Measurements from ENCODE around the gene FAM131A. TPM values are rescaled to one million over a fixed set of nuclear protein-coding genes. Genes with fewer than 3 reads are reported as not detected.
"Not testable (repeated sequence)": the region's sequence is repeated elsewhere in the genome, so short reads cannot be mapped to it uniquely, and the experiment has no call there.

The FAM131A gene
- total RNA-seq, 5 donors from 2014 or later (not counting 1 experiment from before 2014, with no cell fraction given), result 8.3 to 13.8 (median 11.9) TPM

DNA sequence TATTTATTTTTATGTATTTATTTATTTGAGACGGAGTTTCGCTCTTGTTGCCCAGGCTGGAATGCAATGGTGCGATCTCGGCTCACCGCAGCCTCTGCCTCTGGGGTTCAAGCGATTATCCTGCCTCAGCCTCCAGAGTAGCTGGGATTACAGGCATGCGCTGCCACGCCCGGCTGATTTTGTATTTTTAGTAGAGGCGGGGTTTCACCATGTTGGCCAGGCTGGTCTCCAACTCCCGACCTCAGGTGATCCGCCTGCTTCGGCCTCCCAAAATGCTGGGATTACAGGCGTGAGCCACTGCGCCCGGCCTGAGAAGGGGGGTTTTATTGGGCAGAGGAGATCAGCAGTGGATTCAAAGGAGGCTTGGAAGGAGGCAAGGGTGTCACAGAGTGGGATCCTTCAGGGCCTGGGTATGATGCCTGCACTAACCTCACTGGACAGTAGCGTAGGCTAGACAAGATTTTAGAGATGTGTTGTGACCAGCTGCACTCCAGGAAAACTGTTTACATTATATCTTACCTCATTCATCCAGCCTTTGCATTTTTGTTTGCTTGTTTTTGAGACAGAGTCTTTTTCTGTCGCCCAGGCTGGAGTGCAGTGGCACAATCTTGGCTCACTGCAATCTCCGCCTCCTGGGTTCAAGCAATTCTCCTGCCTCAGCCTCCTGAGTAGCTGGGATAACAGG lies 2.2 kb downstream of the FAM131A start:
- H3K27ac Mint-ChIP-seq; H3K9me3 ChIP-seq; H3K27me3 ChIP-seq (replicated peaks in 1 of 2; ENCODE audit: control insufficient read depth in 2 of 2, extremely low read depth in 1 of 2, insufficient read depth in 2 of 2, low read length in 1 of 2); H3K36me3 ChIP-seq (ENCODE audit: control insufficient read depth in 2 of 2, extremely low read depth in 1 of 2, insufficient read depth in 1 of 2, low read length in 1 of 2); POLR2A ChIA-PET; CTCF ChIA-PET; DNase-seq; H3K27me3 Mint-ChIP-seq; ATAC-seq (replicated peaks in 1 of 4); H3K4me3 ChIP-seq (ENCODE audit: control insufficient read depth in 1 of 2, extremely low read depth in 1 of 2, low read length in 1 of 2); H3K27ac ChIP-seq (ENCODE audit: low read length); H3K9me3 Mint-ChIP-seq; H3K4me3 Mint-ChIP-seq: not testable (repeated sequence)
- peaks cover 10% of the 10 kb centered on the region for H3K36me3 Mint-ChIP-seq
- H3K4me1 Mint-ChIP-seq, result peaks cover 28 to 31% (median 31%) of the 10 kb centered on the region in 3 donors
- H3K4me1 ChIP-seq (ENCODE audit: control insufficient read depth in 1 of 2, extremely low read depth in 1 of 2, insufficient read depth in 2 of 2, low read length in 2 of 2), result peaks cover 6 to 36% of the 10 kb centered on the region in 2 experiments
- 99% methylated on average over 11 of the region's 19 CpGs for WGBS (ENCODE audit: insufficient coverage)

DNA sequence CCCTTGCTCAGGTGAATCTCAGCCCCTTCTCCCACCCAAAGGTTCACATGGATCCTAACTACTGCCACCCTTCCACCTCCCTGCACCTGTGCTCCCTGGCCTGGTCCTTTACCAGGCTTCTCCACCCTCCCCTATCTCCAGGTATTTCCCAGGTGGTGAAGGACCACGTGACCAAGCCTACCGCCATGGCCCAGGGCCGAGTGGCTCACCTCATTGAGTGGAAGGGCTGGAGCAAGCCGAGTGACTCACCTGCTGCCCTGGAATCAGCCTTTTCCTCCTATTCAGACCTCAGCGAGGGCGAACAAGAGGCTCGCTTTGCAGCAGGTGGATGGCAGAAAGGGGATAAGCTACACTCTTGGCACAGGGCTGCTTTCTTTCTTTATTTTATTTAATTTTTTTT lies 4.5 kb downstream of the FAM131A start:
- Mint-ChIP-seq H3K4me3 (no peak overlapping the region), H3K4me1 (peaks cover 14 to 16% (median 15%) of the 10 kb centered on the region in 3 donors), H3K36me3 (peaks cover 10% of the 10 kb centered on the region), H3K9me3 (no peaks in the 10 kb centered on the region), H3K27ac (no peak overlapping the region), H3K27me3 (no peaks in the 10 kb centered on the region)
- CTCF ChIA-PET, result no interaction called here
- no CpG with 5 or more reads among the region's 7 CpGs for WGBS (ENCODE audit: insufficient coverage)
- H3K9me3 ChIP-seq, result no peaks in the 10 kb centered on the region
- H3K27me3 ChIP-seq (replicated peaks in 1 of 2; ENCODE audit: control insufficient read depth in 2 of 2, extremely low read depth in 1 of 2, insufficient read depth in 2 of 2, low read length in 1 of 2), result peaks cover 0 to 8% of the 10 kb centered on the region in 2 experiments
- no peak overlapping the region for H3K4me3 ChIP-seq (ENCODE audit: control insufficient read depth in 1 of 2, extremely low read depth in 1 of 2, low read length in 1 of 2)
- peaks cover 0 to 7% of the 10 kb centered on the region in 2 donors for H3K36me3 ChIP-seq (ENCODE audit: control insufficient read depth in 2 of 2, extremely low read depth in 1 of 2, insufficient read depth in 1 of 2, low read length in 1 of 2)
- POLR2A ChIA-PET, result no interaction called here
- peaks cover 3 to 16% of the 10 kb centered on the region in 2 experiments for H3K4me1 ChIP-seq (ENCODE audit: control insufficient read depth in 1 of 2, extremely low read depth in 1 of 2, insufficient read depth in 2 of 2, low read length in 2 of 2)
- H3K27ac ChIP-seq (ENCODE audit: low read length), result no peak overlapping the region
- no peak for DNase-seq
- no peak for ATAC-seq (replicated peaks in 1 of 4)

DNA sequence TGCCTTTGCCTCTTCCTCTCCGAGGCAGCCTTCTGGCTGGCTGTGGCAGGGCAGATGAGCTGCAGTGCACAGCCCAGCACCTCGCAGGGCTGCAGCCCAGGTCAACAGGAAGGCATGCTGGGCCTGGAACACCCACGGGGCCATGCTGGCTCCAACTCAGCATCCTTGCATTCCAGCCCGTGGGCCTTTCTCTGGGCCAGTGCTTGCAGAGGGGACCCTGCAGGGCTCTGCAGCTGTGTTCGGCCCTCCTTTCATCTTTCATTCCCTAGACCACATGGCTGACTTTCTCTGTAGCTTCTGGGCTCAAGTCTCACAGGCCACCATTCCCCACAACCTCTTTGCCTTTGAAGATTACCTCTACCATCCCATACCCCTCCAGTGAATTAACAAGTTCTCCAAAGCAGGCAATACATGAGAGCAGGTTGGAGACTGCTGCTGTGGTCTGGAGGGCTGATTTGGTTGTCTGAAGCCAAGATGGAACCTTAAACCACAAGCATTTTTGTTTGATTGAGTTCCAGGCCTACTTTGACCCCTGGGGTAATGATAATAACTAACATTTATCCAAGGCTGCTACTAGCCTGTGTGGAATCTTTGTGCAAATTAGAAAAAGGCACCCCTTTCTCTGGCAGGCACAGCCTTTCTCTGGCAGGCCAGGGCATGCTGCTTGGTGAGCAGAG lies 5.9 kb downstream of the FAM131A start:
- Mint-ChIP-seq H3K27me3 (no peaks in the 10 kb centered on the region), H3K4me3 (no peak overlapping the region), H3K9me3 (no peaks in the 10 kb centered on the region), H3K27ac (no peak overlapping the region), H3K36me3 (peaks cover 10% of the 10 kb centered on the region), H3K4me1 (peaks cover under 1 to 2% (median 2%) of the 10 kb centered on the region in 3 donors)
- Histone ChIP-seq H3K27ac (ENCODE audit: low read length) (no peak overlapping the region), H3K36me3 (ENCODE audit: control insufficient read depth in 2 of 2, extremely low read depth in 1 of 2, insufficient read depth in 1 of 2, low read length in 1 of 2) (peaks cover 0 to 7% of the 10 kb centered on the region in 2 donors), H3K4me1 (ENCODE audit: control insufficient read depth in 1 of 2, extremely low read depth in 1 of 2, insufficient read depth in 2 of 2, low read length in 2 of 2) (peaks cover 0 to 5% of the 10 kb centered on the region in 2 experiments), H3K4me3 (ENCODE audit: control insufficient read depth in 1 of 2, extremely low read depth in 1 of 2, low read length in 1 of 2) (no peak overlapping the region), H3K27me3 (replicated peaks in 1 of 2; ENCODE audit: control insufficient read depth in 2 of 2, extremely low read depth in 1 of 2, insufficient read depth in 2 of 2, low read length in 1 of 2) (peaks cover 0 to 4% of the 10 kb centered on the region in 2 experiments), H3K9me3 (no peaks in the 10 kb centered on the region)
- ChIA-PET POLR2A (no interaction called here), CTCF (interaction anchor here (0.6 to 0.9 kb wide), 2 partner anchors 13 to 355 kb away, joined by 3 to 6 read pairs; no protein-coding TSS in a partner anchor)
- DNase-seq (no peak), ATAC-seq (replicated peaks in 1 of 4) (no peak)
- WGBS (ENCODE audit: insufficient coverage), result 86% methylated on average over 5 of the region's 5 CpGs

DNA sequence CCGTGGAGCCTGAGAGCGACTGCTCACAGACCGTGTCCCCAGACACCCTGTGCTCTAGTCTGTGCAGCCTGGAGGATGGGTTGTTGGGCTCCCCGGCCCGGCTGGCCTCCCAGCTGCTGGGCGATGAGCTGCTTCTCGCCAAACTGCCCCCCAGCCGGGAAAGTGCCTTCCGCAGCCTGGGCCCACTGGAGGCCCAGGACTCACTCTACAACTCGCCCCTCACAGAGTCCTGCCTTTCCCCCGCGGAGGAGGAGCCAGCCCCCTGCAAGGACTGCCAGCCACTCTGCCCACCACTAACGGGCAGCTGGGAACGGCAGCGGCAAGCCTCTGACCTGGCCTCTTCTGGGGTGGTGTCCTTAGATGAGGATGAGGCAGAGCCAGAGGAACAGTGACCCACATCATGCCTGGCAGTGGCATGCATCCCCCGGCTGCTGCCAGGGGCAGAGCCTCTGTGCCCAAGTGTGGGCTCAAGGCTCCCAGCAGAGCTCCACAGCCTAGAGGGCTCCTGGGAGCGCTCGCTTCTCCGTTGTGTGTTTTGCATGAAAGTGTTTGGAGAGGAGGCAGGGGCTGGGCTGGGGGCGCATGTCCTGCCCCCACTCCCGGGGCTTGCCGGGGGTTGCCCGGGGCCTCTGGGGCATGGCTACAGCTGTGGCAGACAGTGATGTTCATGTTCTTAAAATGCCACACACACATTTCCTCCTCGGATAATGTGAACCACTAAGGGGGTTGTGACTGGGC lies 7.3 kb downstream of the FAM131A start:
- H3K4me3 ChIP-seq (ENCODE audit: control insufficient read depth in 1 of 2, extremely low read depth in 1 of 2, low read length in 1 of 2), result no peak overlapping the region
- ATAC-seq (replicated peaks in 1 of 4), result no peak
- no peak overlapping the region for H3K4me3 Mint-ChIP-seq
- no peaks in the 10 kb centered on the region for H3K9me3 Mint-ChIP-seq
- peaks cover 10% of the 10 kb centered on the region for H3K36me3 Mint-ChIP-seq
- no peaks in the 10 kb centered on the region for H3K9me3 ChIP-seq
- H3K27me3 ChIP-seq (replicated peaks in 1 of 2; ENCODE audit: control insufficient read depth in 2 of 2, extremely low read depth in 1 of 2, insufficient read depth in 2 of 2, low read length in 1 of 2), result no peaks in the 10 kb centered on the region
- H3K27me3 Mint-ChIP-seq, result no peaks in the 10 kb centered on the region
- POLR2A ChIA-PET, result no interaction called here
- H3K36me3 ChIP-seq (ENCODE audit: control insufficient read depth in 2 of 2, extremely low read depth in 1 of 2, insufficient read depth in 1 of 2, low read length in 1 of 2), result peaks cover 0 to 7% of the 10 kb centered on the region in 2 donors
- H3K27ac ChIP-seq (ENCODE audit: low read length), result no peak overlapping the region
- no peak for DNase-seq
- WGBS (ENCODE audit: insufficient coverage), result 94% methylated on average over 20 of the region's 24 CpGs
- no peaks in the 10 kb centered on the region for H3K4me1 ChIP-seq (ENCODE audit: control insufficient read depth in 1 of 2, extremely low read depth in 1 of 2, insufficient read depth in 2 of 2, low read length in 2 of 2)
- CTCF ChIA-PET, result no interaction called here
- H3K27ac Mint-ChIP-seq, result no peak overlapping the region
- no peaks in the 10 kb centered on the region for H3K4me1 Mint-ChIP-seq

DNA sequence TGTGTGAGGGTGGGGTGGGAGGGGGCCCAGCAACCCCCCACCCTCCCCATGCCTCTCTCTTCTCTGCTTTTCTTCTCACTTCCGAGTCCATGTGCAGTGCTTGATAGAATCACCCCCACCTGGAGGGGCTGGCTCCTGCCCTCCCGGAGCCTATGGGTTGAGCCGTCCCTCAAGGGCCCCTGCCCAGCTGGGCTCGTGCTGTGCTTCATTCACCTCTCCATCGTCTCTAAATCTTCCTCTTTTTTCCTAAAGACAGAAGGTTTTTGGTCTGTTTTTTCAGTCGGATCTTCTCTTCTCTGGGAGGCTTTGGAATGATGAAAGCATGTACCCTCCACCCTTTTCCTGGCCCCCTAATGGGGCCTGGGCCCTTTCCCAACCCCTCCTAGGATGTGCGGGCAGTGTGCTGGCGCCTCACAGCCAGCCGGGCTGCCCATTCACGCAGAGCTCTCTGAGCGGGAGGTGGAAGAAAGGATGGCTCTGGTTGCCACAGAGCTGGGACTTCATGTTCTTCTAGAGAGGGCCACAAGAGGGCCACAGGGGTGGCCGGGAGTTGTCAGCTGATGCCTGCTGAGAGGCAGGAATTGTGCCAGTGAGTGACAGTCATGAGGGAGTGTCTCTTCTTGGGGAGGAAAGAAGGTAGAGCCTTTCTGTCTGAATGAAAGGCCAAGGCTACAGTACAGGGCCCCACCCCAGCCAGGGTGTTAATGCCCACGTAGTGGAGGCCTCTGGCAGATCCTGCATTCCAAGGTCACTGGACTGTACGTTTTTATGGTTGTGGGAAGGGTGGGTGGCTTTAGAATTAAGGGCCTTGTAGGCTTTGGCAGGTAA lies 8.1 kb downstream of the FAM131A start:
- 75% methylated on average over 8 of the region's 14 CpGs for WGBS (ENCODE audit: insufficient coverage)
- Mint-ChIP-seq H3K27ac (no peak overlapping the region), H3K9me3 (no peaks in the 10 kb centered on the region), H3K27me3 (no peaks in the 10 kb centered on the region), H3K4me3 (no peak overlapping the region), H3K36me3 (peaks cover 10% of the 10 kb centered on the region), H3K4me1 (no peaks in the 10 kb centered on the region)
- Histone ChIP-seq H3K4me3 (ENCODE audit: control insufficient read depth in 1 of 2, extremely low read depth in 1 of 2, low read length in 1 of 2) (no peak overlapping the region), H3K27me3 (replicated peaks in 1 of 2; ENCODE audit: control insufficient read depth in 2 of 2, extremely low read depth in 1 of 2, insufficient read depth in 2 of 2, low read length in 1 of 2) (no peaks in the 10 kb centered on the region), H3K36me3 (ENCODE audit: control insufficient read depth in 2 of 2, extremely low read depth in 1 of 2, insufficient read depth in 1 of 2, low read length in 1 of 2) (peaks cover 0 to 7% of the 10 kb centered on the region in 2 donors), H3K4me1 (ENCODE audit: control insufficient read depth in 1 of 2, extremely low read depth in 1 of 2, insufficient read depth in 2 of 2, low read length in 2 of 2) (no peaks in the 10 kb centered on the region), H3K27ac (ENCODE audit: low read length) (no peak overlapping the region), H3K9me3 (no peaks in the 10 kb centered on the region)
- ATAC-seq (replicated peaks in 1 of 4), result peak in 3 of 4 experiments; percentile 34 to 38 (median 35)
- POLR2A ChIA-PET, result no interaction called here
- no peak for DNase-seq
- CTCF ChIA-PET, result no interaction called here

Measured in T-cell (primary cell).